PC-3 (cell line): ENCODE data around the gene EXD3.

Experiments used
- CTCF ChIP-seq: fragments of 300-600 bp; sonication (generic); conservative IDR thresholded peaks from 2 replicates; pipeline ENCODE4 v1.5.1; 2017; ENCODE audit warnings: antibody characterized with exemption, low read depth, mild to moderate bottlenecking, low read length
- EZH2 ChIP-seq: fragments of 300-600 bp; sonication (generic); IDR thresholded peaks from one replicate; pipeline ENCODE4 v1.6.1; 2017; ENCODE audit warnings: antibody characterized with exemption, mild to moderate bottlenecking, low read length; ENCODE audit not compliant: unreplicated experiment
- EZH2phosphoT487 ChIP-seq: fragments of 300-600 bp; sonication (generic); IDR thresholded peaks from 2 replicates; pipeline ENCODE4 v1.6.1; 2018; ENCODE audit warnings: mild to moderate bottlenecking, antibody characterized with exemption, low read length, borderline replicate concordance

DNA sequence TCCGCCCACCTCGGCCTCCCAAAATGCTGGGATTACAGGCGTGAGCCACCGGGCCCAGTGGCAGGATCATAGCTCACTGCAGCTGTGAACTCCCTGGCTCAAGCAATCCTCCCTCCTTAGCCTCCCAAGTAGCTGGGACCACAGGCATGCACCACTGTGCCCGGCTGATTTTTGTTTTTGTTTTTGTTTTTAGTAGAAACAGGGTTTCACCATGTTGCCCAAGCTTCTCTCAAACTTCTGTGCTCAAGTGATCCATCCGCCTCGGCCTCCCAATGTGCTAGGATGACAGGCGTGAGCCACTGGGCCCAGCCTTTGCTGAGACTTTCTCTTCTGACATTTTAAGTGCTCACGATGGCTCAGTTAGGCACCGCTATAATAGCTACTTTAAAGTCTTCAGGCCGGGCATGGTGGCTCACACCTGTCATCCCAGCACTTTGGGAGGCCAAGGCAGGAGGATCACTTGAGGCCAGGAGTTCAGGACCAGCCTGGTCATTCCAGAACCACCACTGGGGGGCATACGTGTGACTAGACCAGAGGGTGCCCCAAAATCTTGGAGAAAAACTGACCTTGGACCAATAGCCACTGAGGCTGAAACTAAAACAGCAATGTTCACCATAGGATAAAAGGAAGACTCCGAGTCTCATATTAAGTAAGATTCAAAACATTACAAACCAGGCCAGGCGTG is 21.3 kb upstream of the EXD3 start:
- no peak for TF ChIP-seq CTCF
- TF ChIP-seq EZH2: no peak
- no peak for TF ChIP-seq EZH2phosphoT487
